A673 (cell line): ENCODE measurements around the gene FAM13A.

ENCODE experiments used
- CTCF ChIP-seq: fragments of 300-800, 200-600 bp; sonication (generic); conservative IDR thresholded peaks from 2 replicates; pipeline ENCODE4 v1.5.1; 2017; ENCODE audit warnings: low read depth, mild to moderate bottlenecking, antibody characterized with exemption, low read length, moderate library complexity, mixed read lengths
- EZH2 ChIP-seq: fragments of 200-600 bp; sonication (generic); IDR thresholded peaks from 2 replicates; pipeline ENCODE4 v1.6.1; 2017; ENCODE audit warnings: borderline replicate concordance, low read depth, mild to moderate bottlenecking, mixed read lengths, antibody characterized with exemption, low read length; ENCODE audit not compliant: poor library complexity, severe bottlenecking

- TF ChIP-seq CTCF (no peak), EZH2 (no peak)
These were observed 213.8 kb downstream of the FAM13A start for GRCh38 chr4:88843067-88843685.
